HepG2 (cell line): ENCODE results near the gene TECTB. TPM values are rescaled to one million over a fixed set of nuclear protein-coding genes. Genes with fewer than 3 reads are reported as not detected.
A peak's percentile ranks its signal among the peaks of the same experiment; 100 is the strongest.

Experiments used
- ARID2 ChIP-seq: sonication (generic); formaldehyde crosslinking; IDR thresholded peaks from 2 replicates; pipeline ENCODE4 v1.8.1; 2022; ENCODE audit warnings: mild to moderate bottlenecking, missing genetic modification reagents, borderline replicate concordance
- ARID5B ChIP-seq: IDR thresholded peaks from 2 replicates; pipeline ENCODE4 v1.4.0; 2020; ENCODE audit warnings: mild to moderate bottlenecking, missing genetic modification reagents
- CREB1 ChIP-seq, 2 experiments: fragments of 450-650 bp in 1 of 2; IDR thresholded peaks; 2 replicates each; pipeline ENCODE4 v1.6.1; 2016 to 2017; ENCODE audit warnings: control low read depth in 1 of 2, mild to moderate bottlenecking in 1 of 2, missing compliant biosample characterization in 1 of 2, missing genetic modification characterization in 1 of 2
- CREBL2 ChIP-seq: sonication (generic); formaldehyde crosslinking; IDR thresholded peaks from 2 replicates; pipeline ENCODE4 v1.8.1; 2023; ENCODE audit warnings: missing genetic modification reagents, mild to moderate bottlenecking, borderline replicate concordance
- DBP ChIP-seq: sonication (generic); formaldehyde crosslinking; IDR thresholded peaks from 2 replicates; pipeline ENCODE4 v1.4.0; 2020; ENCODE audit warnings: missing genetic modification reagents; ENCODE audit errors: not compliant biosample characterization
- EP300 ChIP-seq, 3 experiments: sonication (generic) in 1 of 3; formaldehyde crosslinking in 1 of 3; IDR thresholded peaks; 2 replicates each; pipeline versions ENCODE4 v1.5.1 to v1.6.1; 2011 to 2020; ENCODE audit warnings: low read depth in 2 of 3, low read length in 2 of 3, borderline replicate concordance in 1 of 3, improper control_type of control experiment in 1 of 3, mild to moderate bottlenecking in 1 of 3, missing genetic modification reagents in 1 of 3, moderate library complexity in 1 of 3
- FOXO1 ChIP-seq: sonication (generic); formaldehyde crosslinking; IDR thresholded peaks from 2 replicates; pipeline ENCODE4 v1.4.0; 2020; ENCODE audit warnings: missing genetic modification reagents
- ISL2 ChIP-seq: sonication (generic); formaldehyde crosslinking; IDR thresholded peaks from 2 replicates; pipeline ENCODE4 v1.5.0; 2020; ENCODE audit warnings: missing genetic modification reagents
- PHF21A ChIP-seq: sonication (generic); formaldehyde crosslinking; IDR thresholded peaks from 2 replicates; pipeline ENCODE4 v1.5.0; 2020; ENCODE audit warnings: mild to moderate bottlenecking, missing genetic modification reagents
- SAP130 ChIP-seq: IDR thresholded peaks from 2 replicates; pipeline ENCODE4 v1.6.1; 2016; ENCODE audit warnings: low read depth
- SRSF9 ChIP-seq: fragments of 200-400 bp; formaldehyde crosslinking; IDR thresholded peaks from 2 replicates; pipeline ENCODE4 v1.6.1; 2018; ENCODE audit warnings: borderline replicate concordance, mild to moderate bottlenecking, low read depth, low read length; ENCODE audit not compliant: insufficient read depth, poor library complexity, severe bottlenecking
- THRA ChIP-seq: sonication (generic); formaldehyde crosslinking; IDR thresholded peaks from 2 replicates; pipeline ENCODE4 v1.4.0; 2020; ENCODE audit warnings: missing genetic modification reagents, borderline replicate concordance
- TRIM24 ChIP-seq: sonication (generic); formaldehyde crosslinking; IDR thresholded peaks from 2 replicates; pipeline ENCODE4 v1.8.0; 2022; ENCODE audit warnings: mild to moderate bottlenecking, missing genetic modification reagents
- ZBTB39 ChIP-seq: sonication (generic); formaldehyde crosslinking; IDR thresholded peaks from 2 replicates; pipeline ENCODE4 v1.5.0; 2020; ENCODE audit warnings: missing genetic modification reagents
- ZNF274 ChIP-seq: sonication (generic); formaldehyde crosslinking; IDR thresholded peaks from 2 replicates; pipeline ENCODE4 v1.5.1; 2020; ENCODE audit warnings: mild to moderate bottlenecking, missing genetic modification reagents
- ZNF740 ChIP-seq: sonication (generic); formaldehyde crosslinking; IDR thresholded peaks from 2 replicates; pipeline ENCODE4 v1.4.0; 2020; ENCODE audit warnings: missing genetic modification reagents
- polyA plus RNA-seq, 8 experiments: library from polyadenylated mRNA; depleted of rRNA in 3 of 8; stranded (reverse) in 7 of 8; unstranded in 1 of 8; fragments of >200 nt; fragmentation: Illumina TruSeq in 4 of 8; extraction: Trizol in 4 of 8; gene quantifications; 2 replicates each; pipeline versions ENCODE4 v1.2.1 to v1.2.3, GENCODE V29; 2011 to 2016; ENCODE audit warnings: low read depth in 4 of 8, missing spikeins in 1 of 8, mixed read lengths in 1 of 8; ENCODE audit not compliant: insufficient read depth in 1 of 8
- total RNA-seq, 5 experiments: library from RNA; depleted of rRNA; stranded (reverse); fragments of >200 nt; fragmentation: Illumina TruSeq; extraction: Trizol; gene quantifications; 2 replicates each; pipeline ENCODE4 v1.2.3, GENCODE V29; 2016; ENCODE audit warnings: low read depth in 1 of 5

Gene TECTB
- total and polyA plus RNA-seq, 2 of the 13 experiments (the other 11 are each of a cell fraction or from before 2014, with no cell fraction given), result 0.78 to 1.8 TPM

GRCh38 chr10:112332509-112333228, 49.5 kb downstream of the TECTB start (continued):
- TF ChIP-seq PHF21A (CRISPR knock-in tag), result 0 out of 2 replicates have a peak, but pooled peaks have one; percentile 22
- no peak for TF ChIP-seq ZNF274
- TF ChIP-seq TRIM24 (CRISPR knock-in tag), result no peak
- TF ChIP-seq CREB1 (IDR thresholded peaks at IDR 0.05), result no peak
- TF ChIP-seq CREB1 (CRISPR knock-in tag; IDR thresholded peaks at IDR 0.05), result peak; percentile 26; the same call in 1 of the 2 replicates
- no peak for TF ChIP-seq ZNF740 (CRISPR knock-in tag)
- TF ChIP-seq THRA (CRISPR knock-in tag), result peak; percentile 76; the same call in 1 of the 2 replicates
- no peak for TF ChIP-seq DBP
- peak in 1 of 2 experiments; percentile 81; a peak in 1 of 4 replicates for TF ChIP-seq EP300 (IDR thresholded peaks at IDR 0.05; ENCODE audit: low read depth in 2 of 2, low read length in 2 of 2)
- no peak; the same call in 1 of the 2 replicates for TF ChIP-seq EP300 (CRISPR knock-in tag; IDR thresholded peaks at IDR 0.05; ENCODE audit: borderline replicate concordance)
- TF ChIP-seq ZBTB39 (CRISPR knock-in tag), result peak; percentile 75; the same call in 1 of the 2 replicates
- peak; percentile 21; the same call in 1 of the 2 replicates for TF ChIP-seq ISL2 (CRISPR knock-in tag)
- peak; percentile 37; the same call in 1 of the 2 replicates for TF ChIP-seq ARID5B (CRISPR knock-in tag)
- TF ChIP-seq SAP130 (CRISPR knock-in tag), result no peak
- TF ChIP-seq FOXO1, result no peak
- TF ChIP-seq ARID2 (CRISPR knock-in tag), result no peak
- no peak for TF ChIP-seq CREBL2 (CRISPR knock-in tag)
- TF ChIP-seq SRSF9, result no peak
